H1 (cell line): ENCODE data around the gene MSI2. TPM values are rescaled to one million over a fixed set of nuclear protein-coding genes. Genes with fewer than 3 reads are reported as not detected.

Experiments used
- CTCF ChIA-PET: fragments of 300-600 bp; sonication (Branson Sonifier 250); formaldehyde crosslinking; loops from one replicate; lab custom pipeline; 2021; ENCODE audit not compliant: partially characterized antibody; lab: Charles Lee
- POLR2A ChIA-PET: fragments of 300-600 bp; sonication (Branson Sonifier 250); formaldehyde crosslinking; loops from one replicate; lab custom pipeline; 2021; ENCODE audit warnings: inconsistent platforms; ENCODE audit not compliant: partially characterized antibody; lab: Charles Lee
- DNase-seq, 2 experiments: peaks; one replicate each; pipeline versions ENCODE4 v3.0.0 to v3.0.0-alpha.2; 2010 to 2022; ENCODE audit warnings: low spot score in 2 of 2, low read depth in 1 of 2, mixed read lengths in 1 of 2
- FAIRE-seq: peaks from 2 replicates; lab custom pipeline; 2011; peaks lifted over from hg19 to GRCh38; lab: Jason Lieb, UNC
- H2AFZ ChIP-seq: 2 replicates; pipeline ENCODE4 v1.8.1; 2012; ENCODE audit warnings: low read length, inconsistent platforms
- H2AK5ac ChIP-seq: 2 replicates; pipeline ENCODE4 v1.6.1; 2013; ENCODE audit warnings: low read depth, low read length
- H2BK120ac ChIP-seq: replicated peaks from 2 replicates; pipeline ENCODE3; 2013; ENCODE audit warnings: low read depth, low read length, inconsistent platforms
- H2BK12ac ChIP-seq: 2 replicates; pipeline ENCODE4 v1.6.1; 2013; ENCODE audit warnings: low read depth, low read length
- H2BK15ac ChIP-seq: 2 replicates; pipeline ENCODE4 v1.6.1; 2013; ENCODE audit warnings: low read length
- H2BK20ac ChIP-seq: 2 replicates; pipeline ENCODE4 v1.6.1; 2013; ENCODE audit warnings: low read length
- H2BK5ac ChIP-seq: 2 replicates; pipeline ENCODE4 v1.6.1; 2013; ENCODE audit warnings: low read depth, low read length
- H3K14ac ChIP-seq: 2 replicates; pipeline ENCODE4 v1.6.1; 2013; ENCODE audit warnings: inconsistent platforms; ENCODE audit not compliant: insufficient read length
- H3K18ac ChIP-seq: 2 replicates; pipeline ENCODE4 v1.6.1; 2013; ENCODE audit warnings: low read length; ENCODE audit errors: extremely low read depth
- H3K23ac ChIP-seq: 2 replicates; pipeline ENCODE4 v1.6.1; 2013; ENCODE audit warnings: inconsistent platforms; ENCODE audit not compliant: insufficient read length
- H3K23me2 ChIP-seq: 2 replicates; pipeline ENCODE4 v1.6.1; 2013; ENCODE audit warnings: low read depth, low read length
- H3K27ac ChIP-seq: 2 replicates; pipeline ENCODE4 v1.6.1; 2011; ENCODE audit warnings: low read depth, low read length, inconsistent platforms
- H3K27me3 ChIP-seq, 4 experiments: replicated peaks in 1 of 4; 1 replicate in 1 of 4; 2 replicates in 3 of 4; pipeline versions ENCODE4 v1.6.1 to v1.8.1; 2011 to 2013; ENCODE audit warnings: low read length in 3 of 4, mild to moderate bottlenecking in 3 of 4, inconsistent platforms in 2 of 4, mixed read lengths in 2 of 4, moderate library complexity in 1 of 4; ENCODE audit not compliant: control insufficient read depth in 3 of 4, insufficient read depth in 3 of 4; ENCODE audit errors: extremely low read depth in 1 of 4
- H3K36me3 ChIP-seq, 4 experiments: 2 replicates each; pipeline versions ENCODE4 v1.6.1 to v1.8.1; 2011 to 2013; ENCODE audit warnings: mild to moderate bottlenecking in 4 of 4, low read length in 3 of 4, moderate library complexity in 2 of 4, control low read depth in 1 of 4, inconsistent platforms in 1 of 4; ENCODE audit not compliant: insufficient read depth in 4 of 4, control insufficient read depth in 2 of 4
- H3K4ac ChIP-seq: replicated peaks from 2 replicates; pipeline ENCODE3; 2013; ENCODE audit warnings: low read length, low read depth, mixed read lengths, inconsistent platforms; ENCODE audit not compliant: insufficient read length
- H3K4me1 ChIP-seq, 4 experiments: replicated peaks in 1 of 4; 1 replicate in 1 of 4; 2 replicates in 3 of 4; pipeline versions ENCODE4 v1.6.1 to v1.8.1; 2011 to 2013; ENCODE audit warnings: low read length in 3 of 4, inconsistent platforms in 2 of 4, mixed read lengths in 1 of 4; ENCODE audit not compliant: insufficient read depth in 4 of 4, control insufficient read depth in 3 of 4
- H3K4me2 ChIP-seq, 2 experiments: 2 replicates each; pipeline versions ENCODE4 v1.6.1 to v1.8.1; 2011 to 2013; ENCODE audit warnings: low read depth in 2 of 2, low read length in 2 of 2, control low read depth in 1 of 2, inconsistent platforms in 1 of 2, mild to moderate bottlenecking in 1 of 2; ENCODE audit not compliant: insufficient read depth in 1 of 2
- H3K4me3 ChIP-seq, 4 experiments: fragments of 200-600, 300-600 bp in 1 of 4; sonication (generic), shearing (Covaris generic), sonication (Bioruptor Twin) in 1 of 4; 2 replicates each; pipeline versions ENCODE4 v1.5.1 to v1.8.1; 2011 to 2016; ENCODE audit warnings: low read length in 4 of 4, low read depth in 3 of 4, control low read depth in 2 of 4, inconsistent platforms in 2 of 4, mild to moderate bottlenecking in 2 of 4, mixed read lengths in 1 of 4, moderate library complexity in 1 of 4; ENCODE audit not compliant: insufficient read depth in 2 of 4; ENCODE audit errors: extremely low read depth in 1 of 4
- H3K56ac ChIP-seq: replicated peaks from 2 replicates; pipeline ENCODE3; 2013; ENCODE audit warnings: low read depth, mild to moderate bottlenecking, mixed read lengths, low read length, inconsistent platforms; ENCODE audit not compliant: insufficient read length
- H3K79me1 ChIP-seq: 2 replicates; pipeline ENCODE4 v1.6.1; 2013; ENCODE audit warnings: low read depth, low read length, control low read depth
- H3K79me2 ChIP-seq, 2 experiments: 2 replicates each; pipeline versions ENCODE4 v1.6.1 to v1.8.1; 2012 to 2013; ENCODE audit warnings: low read length in 2 of 2, mild to moderate bottlenecking in 2 of 2, inconsistent platforms in 1 of 2; ENCODE audit not compliant: insufficient read depth in 2 of 2, control insufficient read depth in 1 of 2
- H3K9ac ChIP-seq, 4 experiments: replicated peaks in 1 of 4; 1 replicate in 1 of 4; 2 replicates in 3 of 4; pipeline versions ENCODE4 v1.6.1 to v1.8.1; 2011 to 2013; ENCODE audit warnings: low read depth in 3 of 4, low read length in 3 of 4, control low read depth in 2 of 4, mild to moderate bottlenecking in 2 of 4, moderate library complexity in 2 of 4, inconsistent platforms in 1 of 4; ENCODE audit errors: extremely low read depth in 1 of 4
- H3K9me3 ChIP-seq, 2 experiments: 2 replicates each; pipeline versions ENCODE4 v1.6.1 to v1.8.1; 2012 to 2013; ENCODE audit warnings: mild to moderate bottlenecking in 2 of 2, moderate library complexity in 2 of 2, control low read depth in 1 of 2, inconsistent platforms in 1 of 2, low read depth in 1 of 2, low read length in 1 of 2, mixed read lengths in 1 of 2; ENCODE audit not compliant: insufficient read depth in 2 of 2
- H4K20me1 ChIP-seq, 2 experiments: replicated peaks in 1 of 2; 2 replicates each; pipeline versions ENCODE3 to v1.8.1; 2011 to 2013; ENCODE audit warnings: inconsistent platforms in 2 of 2, low read length in 2 of 2, mild to moderate bottlenecking in 1 of 2; ENCODE audit not compliant: insufficient read depth in 2 of 2, control insufficient read depth in 1 of 2
- H4K5ac ChIP-seq: 2 replicates; pipeline ENCODE4 v1.6.1; 2013; ENCODE audit warnings: low read length, low read depth, mixed read lengths, inconsistent platforms; ENCODE audit not compliant: insufficient read length
- H4K8ac ChIP-seq: 2 replicates; pipeline ENCODE4 v1.8.0; 2013; ENCODE audit warnings: mild to moderate bottlenecking, moderate library complexity, low read length, inconsistent platforms; ENCODE audit not compliant: insufficient read depth; ENCODE audit errors: extremely low read depth
- H4K91ac ChIP-seq: replicated peaks from 2 replicates; pipeline ENCODE3; 2013; ENCODE audit warnings: low read length, mixed read lengths, inconsistent platforms; ENCODE audit not compliant: insufficient read length
- WGBS, 2 experiments: shearing (Covaris generic) in 1 of 2; methylation state at CpG; one replicate each; pipeline versions ENCODE4 v1.1.6 to v1.1.7; 2013 to 2015; ENCODE audit warnings: low lambda C conversion rate in 2 of 2, mixed read lengths in 2 of 2, inconsistent platforms in 1 of 2, low coverage in 1 of 2, missing lambda C conversion rate in 1 of 2; ENCODE audit not compliant: insufficient replicate concordance in 2 of 2, insufficient coverage in 1 of 2, insufficient read length in 1 of 2; ENCODE audit errors: extremely low coverage in 1 of 2, missing lambda C conversion rate in 1 of 2; 5-methylcytosine and 5-hydroxymethylcytosine counted together
- polyA plus RNA-seq, 7 experiments: library from polyadenylated mRNA; depleted of rRNA in 3 of 7; stranded (reverse) in 5 of 7; unstranded in 2 of 7; fragments of >200 nt in 5 of 7; fragments of 200-250 nt in 2 of 7; gene quantifications; 1 replicate in 5 of 7; 2 replicates in 1 of 7; 4 replicates in 1 of 7; pipeline versions ENCODE4 v1.2.1 to v1.2.3, GENCODE V29; 2011 to 2013; ENCODE audit warnings: missing spikeins in 2 of 7, mixed read lengths in 2 of 7
- total RNA-seq: library from RNA; stranded (reverse); fragmentation: NEBNext Ultra II Directional; extraction: Animal tissue kit (Norgen Biotek cat#: 25700); gene quantifications from 2 replicates; pipeline ENCODE4 v1.2.1, GENCODE V29; 2021

The MSI2 gene
- total and polyA plus RNA-seq, 2 of the 8 experiments (the other 6 are each of a cell fraction or from before 2014, with no cell fraction given): 36.7 to 80.6 TPM

GRCh38 chr17:57289613-57290012 lies 33.3 kb downstream of the MSI2 start:
- Histone ChIP-seq H4K20me1 (peaks cover 23 to 34% of the 10 kb centered on the region in 2 experiments), H2BK12ac (no peak overlapping the region), H3K18ac (no peak overlapping the region), H3K4me1 (peaks cover 12 to 40% (median 20%) of the 10 kb centered on the region in 4 experiments), H3K36me3 (no peaks in the 10 kb centered on the region; a peak in 2 of 8 replicates), H3K23me2 (no peaks in the 10 kb centered on the region), H3K14ac (no peak overlapping the region), H3K4me2 (no peak overlapping the region), H2AFZ (no peak overlapping the region), H2BK15ac (no peak overlapping the region), H2AK5ac (no peak overlapping the region), H4K8ac (no peak overlapping the region), H2BK5ac (no peak overlapping the region), H2BK120ac (no peak overlapping the region), H4K91ac (no peak overlapping the region), H3K4ac (no peak overlapping the region), H3K27ac (no peak overlapping the region), H4K5ac (no peak overlapping the region), H3K9ac (no peak overlapping the region), H3K4me3 (no peak overlapping the region), H3K79me2 (peaks cover 3 to 62% of the 10 kb centered on the region in 2 experiments), H3K56ac (no peak overlapping the region), H3K9me3 (no peaks in the 10 kb centered on the region), H3K79me1 (peaks cover 24% of the 10 kb centered on the region), H3K27me3 (no peaks in the 10 kb centered on the region), H2BK20ac (no peak overlapping the region), H3K23ac (no peak overlapping the region)
- no peak for DNase-seq
- WGBS, 2 experiments: 82% methylated on average over 8 of the region's 8 CpGs; no CpG with 5 or more reads in 1 of the 2 experiments
- FAIRE-seq: no peak
- POLR2A ChIA-PET: interaction anchor here (0.7 to 2.3 kb wide), 5 partner anchors 11 to 284 kb away, joined by 3 to 10 read pairs (median 3); no protein-coding TSS in a partner anchor
- CTCF ChIA-PET: interaction anchor here (0.7 to 2.0 kb wide), 7 partner anchors 9 to 929 kb away, joined by 3 to 5 read pairs (median 3); partner anchors contain the start of gene MKS1
